Stimulated activated CD4-positive, alpha-beta T cell treated with anti-CD3 and anti-CD28 coated beads, Interleukin-4, amount 100 ng/mL, for 1 hour (primary cell): ENCODE data around the gene USP16.
"Not testable (repeated sequence)": the region's sequence is repeated elsewhere in the genome, so short reads cannot be mapped to it uniquely, and the experiment has no call there.

Source experiments
- DNase-seq: peaks from one replicate; pipeline ENCODE4 v3.0.0-alpha.2; 2020

Gene USP16

DNA sequence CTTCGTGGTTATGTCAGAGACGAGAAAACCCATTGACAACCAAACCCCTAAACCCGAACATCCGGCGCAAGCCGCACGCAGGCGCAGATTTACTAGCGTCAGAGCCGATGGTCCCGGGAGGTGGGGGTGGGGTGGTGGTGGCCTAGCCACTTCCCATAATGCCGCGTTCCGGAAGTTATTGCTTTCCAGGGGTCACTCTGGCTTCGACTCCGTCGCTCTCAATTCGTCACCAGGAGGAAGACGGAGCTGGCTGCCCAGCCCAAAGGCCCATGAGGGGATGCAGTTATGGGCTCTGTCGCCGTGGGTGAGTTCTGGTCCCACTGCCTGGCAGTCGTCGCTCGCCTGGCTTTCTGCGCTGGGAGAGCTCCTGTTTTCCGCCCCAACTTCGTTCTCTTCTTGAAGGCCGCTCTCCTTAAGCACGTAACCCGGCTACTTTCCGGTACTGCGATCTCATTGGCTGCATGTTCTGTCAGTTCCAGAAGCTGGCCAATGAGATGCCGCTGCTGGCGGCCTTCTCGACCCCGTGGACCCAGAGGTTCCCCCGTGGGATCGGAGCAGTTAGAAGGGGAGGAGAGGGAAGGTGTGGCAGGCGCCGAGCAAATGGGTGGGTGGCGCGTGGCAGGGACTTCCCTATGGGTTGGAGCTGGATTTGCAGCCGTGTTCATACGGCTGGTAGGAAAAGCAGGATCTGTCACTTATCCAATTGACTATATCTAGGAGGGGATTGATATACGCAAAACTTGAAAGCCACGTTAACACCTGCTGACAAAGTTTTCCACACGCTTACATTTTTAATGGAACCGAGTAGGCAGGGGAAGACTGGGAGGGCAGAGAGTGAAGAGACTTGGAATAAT, at the start of gene USP16:
Gene USP16, plus strand, starts transcription at position 195 of the 854 bp plus-strand sequence. CDS start 3,246 bp downstream, outside the sequence.
- DNase-seq, result peak; percentile 90

DNA sequence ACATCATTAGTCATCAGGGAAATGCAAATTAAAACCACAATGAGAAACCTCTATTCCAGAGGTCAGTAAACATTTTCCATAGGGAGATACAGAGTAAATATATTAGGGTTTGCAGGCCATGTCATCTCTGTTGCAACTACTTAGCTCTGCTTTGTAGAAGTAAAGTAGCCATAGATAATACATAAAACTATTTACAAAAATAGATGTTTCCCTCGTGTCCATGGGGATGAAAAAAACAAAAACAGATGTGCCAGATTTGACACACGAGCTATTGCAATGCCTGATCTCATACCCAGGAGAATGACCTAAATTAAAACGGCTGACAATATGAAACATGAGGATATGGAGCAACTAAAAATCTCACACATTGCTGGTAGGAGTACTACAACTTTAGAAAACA, 49.1 kb upstream of the USP16 start:
- DNase-seq, result no peak

DNA sequence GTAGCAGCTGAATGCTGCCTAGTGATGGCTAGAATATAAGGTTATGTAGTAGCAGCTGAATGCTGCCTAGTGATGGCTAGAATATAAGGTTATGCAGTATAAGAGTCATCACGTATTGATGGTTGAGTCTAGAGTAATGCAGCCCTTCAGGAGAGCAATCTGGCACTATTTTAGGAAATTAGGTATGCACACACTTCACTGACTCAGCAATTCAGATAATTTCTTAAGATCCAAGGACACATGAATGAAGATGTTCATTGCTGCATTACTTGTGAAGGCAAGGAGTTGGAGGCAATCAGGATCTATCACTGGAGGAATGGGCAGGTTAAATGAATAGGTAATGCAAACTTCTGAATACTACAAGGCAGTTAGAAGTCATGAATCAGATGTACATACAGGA, 45.4 kb upstream of the USP16 start:
- no peak for DNase-seq

DNA sequence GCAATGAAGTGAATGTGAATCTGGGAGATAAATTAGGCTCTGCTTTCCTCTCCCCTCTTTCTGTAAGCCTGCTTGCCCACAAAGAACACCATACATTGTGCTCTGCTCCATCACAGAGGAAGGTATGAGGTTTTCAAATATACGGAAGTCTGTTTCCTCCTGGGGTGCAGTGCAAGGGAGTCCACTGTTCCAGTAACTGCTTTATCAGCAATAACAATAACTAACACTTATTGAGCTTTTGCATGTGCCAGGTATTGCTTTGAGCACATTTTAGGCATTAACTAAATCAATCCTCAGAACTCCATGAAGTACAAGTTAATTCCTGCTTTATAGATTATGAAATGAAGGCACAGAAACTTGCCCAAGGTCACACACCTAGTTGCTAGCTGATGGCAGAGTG, 41.8 kb upstream of the USP16 start:
- DNase-seq, result no peak

DNA sequence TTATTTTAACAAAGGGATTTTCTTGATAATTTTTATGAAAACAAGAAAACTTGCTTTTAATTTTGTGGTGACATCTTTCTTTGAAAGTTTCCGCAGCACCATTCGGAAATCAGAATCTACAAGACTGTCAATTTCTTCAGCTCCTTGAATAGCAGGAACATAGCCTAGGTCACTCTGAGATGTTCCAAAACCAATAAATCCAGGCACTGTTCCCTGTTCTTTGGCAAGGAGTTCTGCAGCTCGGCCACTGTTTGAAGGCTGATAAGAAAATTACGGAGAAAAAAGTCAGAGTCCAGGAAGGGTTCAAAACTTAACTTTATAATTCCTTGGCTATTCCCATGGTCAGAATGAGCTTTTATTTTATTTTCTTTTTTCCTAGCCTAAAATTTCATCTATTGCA, 37.8 kb upstream of the USP16 start:
- no peak for DNase-seq

DNA sequence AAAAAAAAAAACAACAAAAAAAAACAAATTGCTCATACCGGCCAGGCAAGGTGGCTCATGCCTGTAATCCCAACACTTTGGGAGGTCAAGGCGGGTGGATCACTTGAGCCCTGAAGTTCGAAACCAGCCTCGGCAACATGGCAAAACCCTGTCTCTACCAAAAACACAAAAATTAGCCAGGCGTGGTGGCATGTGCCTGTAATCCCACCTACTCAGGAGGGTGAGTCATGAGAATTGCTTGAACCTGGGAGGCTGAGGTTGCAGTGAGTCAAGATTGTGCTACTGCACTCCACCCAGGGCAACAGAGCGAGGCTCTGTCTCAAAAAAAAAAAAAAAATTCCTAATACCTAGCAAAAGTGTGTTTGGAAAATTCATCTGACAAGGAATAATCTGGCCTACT, 36.3 kb upstream of the USP16 start:
- DNase-seq, result peak; percentile 19

DNA sequence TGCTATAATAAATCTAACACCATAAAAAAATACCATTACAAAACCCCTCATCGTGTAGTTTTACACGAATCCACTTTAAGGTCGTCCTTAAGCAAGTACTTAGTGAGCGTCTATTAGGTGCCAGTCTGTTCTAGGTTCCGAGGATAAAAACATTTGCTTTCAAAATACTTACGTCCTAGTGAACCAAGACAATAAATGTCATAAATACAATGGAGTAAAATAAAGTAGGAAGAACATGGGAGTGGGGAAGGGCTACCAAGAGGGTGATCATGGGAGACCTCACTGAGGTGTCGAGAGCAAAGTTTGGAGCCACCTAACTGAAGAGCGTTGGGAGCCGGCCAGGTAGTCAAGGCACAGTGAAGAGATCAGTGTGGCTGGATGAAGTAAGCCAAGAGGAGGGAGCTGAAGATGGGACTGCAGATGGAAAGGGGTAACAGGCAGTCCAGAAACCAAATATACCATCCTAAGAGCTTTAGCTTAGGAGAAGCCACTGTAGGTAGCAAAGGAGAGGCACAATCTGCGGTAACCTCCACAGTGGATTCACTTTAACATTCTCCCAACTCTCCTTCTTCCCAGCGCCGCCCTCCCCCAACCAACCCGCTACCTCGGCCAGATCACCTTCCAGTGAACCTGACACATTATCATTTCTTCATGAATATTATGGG, 32.5 kb upstream of the USP16 start:
- no peak for DNase-seq

DNA sequence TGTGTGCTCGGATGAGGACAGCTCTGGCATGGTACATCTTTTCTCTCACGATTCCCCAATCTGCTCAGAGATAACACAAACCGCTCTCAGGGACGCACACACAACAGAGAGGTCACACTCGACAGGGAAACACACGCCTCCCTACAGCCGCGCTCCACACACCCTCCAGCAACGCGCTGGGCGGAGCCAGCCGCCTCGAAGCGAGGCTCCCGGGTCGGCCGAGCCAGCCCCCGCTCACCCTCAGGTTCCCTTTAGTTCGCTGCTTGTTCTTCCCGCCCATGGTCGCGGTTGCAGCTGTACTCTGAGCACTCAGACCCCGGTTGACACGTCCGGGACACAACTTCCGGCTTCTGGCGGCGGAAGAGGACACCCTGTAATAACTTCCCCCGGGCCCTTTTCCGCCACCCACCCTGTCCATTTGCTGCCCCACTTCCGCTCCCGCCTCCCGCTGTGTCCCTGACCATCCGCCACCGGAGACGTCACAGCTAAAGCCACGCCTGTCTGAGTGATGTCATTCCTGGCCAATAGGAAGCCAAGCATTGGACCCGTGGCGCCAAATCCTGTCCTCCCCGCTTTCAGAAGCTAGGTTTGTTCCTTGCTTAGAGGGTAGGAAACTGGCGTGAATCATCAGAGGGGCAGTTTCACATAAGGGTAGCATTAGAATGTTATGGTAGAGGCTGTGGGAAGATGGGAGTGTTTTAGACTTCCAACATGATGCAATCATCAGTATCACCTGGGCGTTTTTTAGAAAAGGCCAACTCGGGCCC, 31.8 kb upstream of the USP16 start, which contains the start of gene LTN1:
Gene LTN1, minus strand, starts transcription at position 352 of the 767 bp plus-strand sequence. Its CDS starts 72 bp downstream, at position 280.
- peak; percentile 97 for DNase-seq

DNA sequence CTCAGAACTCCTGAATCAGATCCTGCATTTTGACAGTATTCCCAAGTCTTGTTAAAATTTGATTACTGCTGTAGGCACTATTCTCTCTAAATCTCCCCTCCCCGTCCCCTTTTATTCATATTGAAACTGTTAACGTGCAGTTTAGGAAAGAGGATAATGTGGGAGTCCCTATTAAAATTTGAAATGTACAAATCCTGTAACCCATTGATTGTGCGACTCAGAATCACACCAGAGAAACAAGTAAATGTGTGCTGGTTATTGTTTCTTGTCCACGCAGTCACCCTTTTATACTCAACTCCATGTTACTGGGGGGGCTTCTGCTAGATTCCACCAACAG, 31.2 kb upstream of the USP16 start:
- DNase-seq, result no peak

DNA sequence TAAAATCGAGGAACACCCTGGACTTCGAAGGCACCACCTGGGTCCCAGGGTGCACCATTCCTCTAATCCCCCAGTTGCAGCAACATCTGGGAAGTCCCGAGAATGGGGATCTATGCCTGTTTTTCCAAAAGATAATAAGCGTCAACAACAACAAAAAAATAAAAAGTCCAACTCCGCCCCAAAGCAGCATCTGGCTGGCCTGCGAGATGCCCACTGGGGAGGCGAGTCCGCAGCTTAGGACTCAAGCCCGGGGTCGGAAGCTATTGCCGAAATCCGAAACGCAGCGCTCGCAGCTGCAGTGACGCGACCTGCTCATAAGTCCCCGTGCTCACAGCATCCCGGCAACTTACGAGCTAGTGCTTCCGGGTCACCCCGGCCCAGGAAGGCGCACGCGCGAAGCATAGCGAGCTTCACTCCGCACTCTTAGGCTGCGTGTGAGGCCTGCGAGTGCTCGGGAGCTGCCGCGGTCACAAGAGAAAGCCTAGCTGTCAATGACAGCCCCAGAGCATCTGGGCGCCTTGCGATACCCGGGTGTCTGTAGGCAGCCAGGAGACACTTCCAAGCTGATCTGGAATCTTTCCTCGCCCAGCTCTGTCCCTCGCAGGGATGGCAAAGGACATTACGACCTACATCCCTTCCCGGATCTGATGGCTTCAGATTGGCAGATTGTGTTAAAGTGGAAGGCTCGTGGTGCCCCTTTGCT, 21.9 kb upstream of the USP16 start:
- peak; percentile 94 for DNase-seq

DNA sequence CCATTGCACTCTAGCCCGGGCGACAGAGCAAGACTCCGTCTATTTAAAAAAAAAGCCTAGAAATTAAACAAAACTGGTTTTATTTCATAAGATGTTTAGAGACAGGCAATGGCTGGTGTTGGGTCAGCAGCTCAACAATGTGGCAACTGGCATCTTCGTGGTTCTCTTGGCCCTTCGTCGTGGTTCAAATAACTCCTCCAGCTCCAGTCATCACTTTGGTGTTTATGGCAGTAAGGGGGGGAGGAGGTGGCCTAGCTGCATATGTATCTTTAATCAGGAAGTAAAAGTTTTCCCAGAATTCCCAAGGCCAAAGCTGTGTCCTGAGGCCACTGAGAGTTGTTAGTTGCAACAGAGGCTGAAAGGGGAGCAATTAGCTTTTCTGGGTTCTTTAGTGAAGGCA, 18.8 kb upstream of the USP16 start:
- no peak for DNase-seq

DNA sequence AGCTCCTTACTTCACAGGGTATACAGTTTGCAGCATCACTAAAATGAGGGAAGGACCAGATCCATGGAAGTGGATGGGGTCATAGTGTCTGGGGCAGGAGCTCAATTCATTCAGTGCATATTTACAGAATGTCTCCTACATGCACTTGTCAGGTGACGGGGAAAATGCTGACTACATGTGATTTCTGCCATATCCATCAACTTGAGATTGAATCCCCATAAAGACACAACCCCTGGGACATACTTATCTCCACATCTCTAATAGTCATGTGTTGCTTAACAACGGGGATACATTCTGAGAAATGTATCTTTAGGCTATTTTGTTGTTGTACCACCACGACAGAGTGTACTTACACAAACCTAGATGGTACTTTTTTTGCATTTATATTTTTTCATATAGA, 17.3 kb upstream of the USP16 start:
- DNase-seq, result no peak

DNA sequence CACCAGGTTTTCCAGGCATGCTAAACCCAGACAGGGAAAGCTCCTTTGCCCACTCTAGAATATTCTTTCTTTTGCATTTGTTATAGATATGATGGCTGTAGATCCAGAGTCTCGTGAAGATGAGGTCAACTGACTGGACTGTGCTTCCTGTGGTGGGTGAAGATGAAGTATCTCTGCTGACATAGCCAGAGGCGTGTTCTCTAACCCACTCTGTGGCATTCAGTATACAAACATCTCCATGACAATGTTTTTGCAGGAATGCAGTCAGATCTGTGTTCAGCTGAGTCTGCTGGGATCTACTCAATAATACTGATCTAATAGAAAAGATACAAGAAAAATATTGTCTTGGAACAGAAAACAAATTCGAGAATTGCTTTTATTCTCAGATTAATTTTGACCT, 16.7 kb upstream of the USP16 start:
- DNase-seq, result no peak

DNA sequence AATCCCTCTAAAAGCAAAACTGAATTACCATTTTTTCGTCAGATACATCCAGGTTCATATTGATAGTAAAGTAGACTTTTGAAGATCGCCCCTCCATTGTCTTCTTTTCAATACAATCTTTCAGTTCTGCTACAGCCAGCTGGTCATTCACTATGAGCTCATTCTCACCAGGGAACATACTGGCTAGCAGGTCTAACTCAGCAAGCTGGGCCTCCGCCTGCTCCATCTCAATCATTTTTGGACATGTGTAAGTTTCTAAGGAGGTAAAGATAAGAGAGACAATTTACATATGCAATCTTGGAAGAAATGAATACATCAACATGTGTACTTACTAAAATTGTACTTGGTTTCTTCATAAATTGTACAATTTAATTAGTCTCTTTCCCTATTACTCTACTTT, 16.1 kb upstream of the USP16 start:
- DNase-seq, result no peak

DNA sequence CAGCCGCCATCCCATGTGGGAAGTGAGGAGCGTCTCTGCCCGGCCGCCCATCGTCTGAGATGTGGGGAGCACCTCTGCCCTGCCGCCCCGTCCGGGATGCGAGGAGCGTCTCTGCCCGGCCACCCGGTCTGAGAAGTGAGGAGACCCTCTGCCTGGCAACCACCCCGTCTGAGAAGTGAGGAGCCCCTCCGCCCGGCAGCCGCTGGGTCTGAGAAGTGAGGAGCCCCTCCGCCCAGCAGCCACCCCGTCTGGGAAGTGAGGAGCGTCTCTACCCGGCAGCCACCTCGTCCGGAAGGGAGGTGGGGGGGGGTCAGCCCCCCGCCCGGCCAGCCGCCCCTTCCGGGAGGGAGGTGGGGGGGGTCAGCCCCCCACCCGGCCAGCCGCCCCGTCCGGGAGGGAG, 13.2 kb upstream of the USP16 start:
- not testable (repeated sequence) for DNase-seq

DNA sequence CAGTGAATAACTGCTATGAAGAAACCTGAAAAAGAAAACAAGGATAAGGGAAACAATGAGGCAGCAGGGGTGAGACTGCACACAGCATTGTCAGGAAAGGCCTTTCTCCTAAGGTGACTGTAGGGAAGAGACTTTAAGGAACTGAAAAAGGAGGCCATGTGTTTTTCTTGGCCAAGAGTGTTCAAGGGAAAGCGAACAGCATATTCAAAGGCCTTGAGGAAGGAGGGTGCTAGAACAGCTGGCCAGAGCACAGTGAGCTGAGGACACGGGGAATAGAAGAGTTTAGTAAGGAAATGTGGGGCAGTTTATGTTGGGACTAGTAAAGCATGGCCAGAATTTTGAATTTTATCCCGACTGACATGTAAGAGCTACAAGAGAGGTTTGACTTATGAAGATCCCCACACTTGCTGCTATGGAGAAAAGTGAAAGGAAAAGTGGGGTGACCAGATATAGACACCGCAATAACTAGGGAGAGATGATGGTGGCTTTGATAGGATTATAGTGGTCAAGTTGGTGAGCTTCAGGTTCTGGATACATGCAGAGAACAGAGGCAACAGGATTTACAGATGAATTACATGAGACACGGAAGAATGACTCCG, 6.7 kb upstream of the USP16 start:
- DNase-seq, result no peak

DNA sequence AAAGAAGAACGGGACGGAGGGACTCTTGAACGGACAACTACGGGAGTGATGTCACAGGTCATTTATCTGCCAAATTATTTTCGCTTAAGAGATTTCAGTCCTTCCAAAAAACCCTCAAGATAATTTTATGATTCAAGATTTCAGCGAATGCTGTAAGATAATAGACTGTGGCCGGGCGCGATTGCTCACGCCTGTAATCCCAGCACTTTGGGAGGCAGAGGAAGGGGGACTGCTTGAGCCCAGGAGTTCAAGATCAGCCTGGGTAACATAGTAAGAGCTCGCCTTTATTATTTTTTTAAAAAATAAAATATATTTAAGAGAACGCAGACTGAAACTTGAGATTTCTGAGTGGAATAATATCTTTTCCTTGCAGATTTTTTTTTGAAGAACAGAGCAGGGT, 5.9 kb upstream of the USP16 start:
- no peak for DNase-seq

DNA sequence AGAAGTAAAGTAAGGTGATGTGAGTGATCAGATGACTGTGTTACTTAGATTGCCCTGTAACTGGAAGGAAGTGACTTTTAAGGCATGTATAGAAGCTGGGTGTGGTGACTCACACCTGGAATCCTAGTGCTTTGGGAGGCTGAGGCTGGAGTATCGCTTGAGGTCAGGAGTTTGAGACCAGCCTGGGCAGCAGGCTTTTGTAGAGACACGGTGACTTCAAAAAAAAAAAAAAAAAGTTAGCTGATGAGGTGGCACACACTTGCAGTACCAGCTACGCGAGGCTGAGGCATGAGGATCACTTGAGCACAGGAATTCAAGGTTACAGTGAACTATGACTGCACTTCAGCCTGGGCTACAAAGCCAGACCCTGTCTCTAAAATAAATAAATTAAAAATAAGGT, 2.3 kb upstream of the USP16 start:
- DNase-seq, result no peak

DNA sequence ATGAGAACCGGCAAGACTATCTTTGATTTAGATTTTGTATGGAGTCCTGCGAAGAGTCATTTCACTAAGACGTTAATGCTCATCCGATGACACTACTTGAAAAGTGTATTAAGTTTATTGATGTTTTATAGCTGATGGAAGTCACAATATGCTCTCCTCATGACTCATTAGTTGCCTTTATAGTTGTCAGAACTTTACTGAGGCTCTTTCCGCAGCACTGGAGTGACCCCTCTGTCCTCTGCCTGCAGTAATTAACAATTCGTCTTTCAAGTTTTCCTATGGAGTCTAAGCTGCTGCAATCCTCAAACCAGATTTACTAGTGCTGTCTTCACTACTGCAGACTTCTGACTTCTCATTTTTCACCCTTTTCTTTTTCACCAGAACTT, 853 bp downstream of the USP16 start:
- DNase-seq, result no peak

DNA sequence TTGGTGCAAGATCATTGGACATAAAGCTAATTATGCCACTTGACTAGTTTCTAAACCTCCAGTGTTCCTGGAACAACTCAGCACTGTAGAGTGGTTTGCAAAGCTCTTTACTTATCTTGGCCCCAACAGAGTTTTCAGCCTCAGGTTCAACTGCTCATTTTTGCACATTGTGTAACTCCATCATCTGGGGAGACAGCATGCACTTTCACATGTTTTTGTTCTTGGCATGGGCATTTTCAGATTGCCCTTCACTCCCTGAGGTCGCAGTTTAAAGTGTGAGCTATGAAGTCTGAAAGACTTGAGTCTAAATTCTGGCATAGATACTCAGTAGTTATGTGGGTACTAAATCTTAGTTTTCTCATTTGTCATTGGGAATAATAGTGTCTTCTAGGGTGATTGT, 5.1 kb downstream of the USP16 start:
- DNase-seq, result no peak

DNA sequence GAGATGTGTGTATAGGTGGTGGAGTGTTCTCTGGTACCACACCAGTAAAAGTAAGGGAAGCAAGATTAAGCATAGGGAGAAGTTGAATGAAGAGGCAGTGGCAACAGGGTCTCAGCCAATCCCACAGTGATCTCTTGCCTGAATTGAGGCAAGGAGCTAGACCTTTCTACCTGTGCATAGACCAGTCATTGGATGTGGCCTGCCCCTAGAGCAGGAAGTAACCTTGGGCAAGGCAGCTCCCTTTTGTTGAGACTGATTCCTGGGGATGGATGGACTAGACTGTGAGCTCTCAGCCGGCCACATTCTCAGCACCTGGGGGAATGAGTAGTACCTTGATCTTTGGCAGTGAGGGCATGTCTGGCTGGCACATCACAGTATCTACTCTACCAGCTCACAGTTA, 6.4 kb downstream of the USP16 start:
- DNase-seq, result no peak

DNA sequence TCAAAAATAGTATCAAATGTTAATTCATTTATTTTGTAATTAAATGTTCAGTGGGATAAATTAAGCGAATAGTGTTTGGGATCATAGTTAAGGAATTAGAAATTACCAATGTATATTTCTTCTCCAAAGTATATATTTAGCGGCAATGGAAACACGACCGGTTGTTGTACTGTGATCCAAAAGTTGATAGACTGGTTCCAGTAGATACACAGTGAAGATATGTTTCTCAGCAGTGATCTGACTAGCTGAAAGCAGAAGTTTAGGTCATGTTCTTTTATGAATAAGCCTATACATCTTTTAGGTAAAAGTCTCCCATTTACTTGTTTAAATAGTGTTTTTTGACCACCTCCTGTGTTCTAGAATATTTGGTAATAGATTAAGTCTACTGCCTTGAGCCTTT, 8.8 kb downstream of the USP16 start:
- DNase-seq, result no peak

DNA sequence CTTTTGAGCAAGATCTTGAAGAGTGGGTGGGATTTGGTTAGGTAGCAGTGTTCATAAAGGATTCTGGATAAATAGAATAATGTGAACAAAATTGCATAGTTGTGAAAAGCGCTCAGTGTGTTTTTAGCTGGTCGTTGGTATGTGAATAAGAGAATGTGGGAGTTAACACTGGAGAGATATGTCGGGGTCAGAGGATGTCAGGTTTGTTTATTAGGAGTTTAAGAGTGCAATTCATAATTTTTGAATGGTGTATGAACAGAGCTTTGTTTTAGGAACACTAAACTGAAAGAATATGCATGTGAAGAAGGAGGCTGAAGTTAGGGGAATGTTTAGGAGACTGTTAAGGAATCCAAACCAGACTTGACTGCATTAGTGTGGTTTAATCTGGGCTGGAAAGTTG, 9.4 kb downstream of the USP16 start:
- DNase-seq, result no peak
